Measurements from ENCODE around the gene MAPRE3. TPM values are rescaled to one million over a fixed set of nuclear protein-coding genes. Genes with fewer than 3 reads are reported as not detected.

MAPRE3 gene
- total and polyA plus RNA-seq, 2 donors (not counting 3 experiments of a cell fraction or from before 2014, with no cell fraction given), result 4.4 to 6.1 TPM

- H3K9me1 ChIP-seq (replicated peaks; ENCODE audit: control insufficient read depth, extremely low read depth, insufficient read depth, low read length), result no peaks in the 10 kb centered on the region
- no peaks in the 10 kb centered on the region for H3K79me2 ChIP-seq (ENCODE audit: control insufficient read depth, insufficient read depth, low read length)
- no TSS peak for BruUV-seq (replicated peaks)
- H3K9me3 ChIP-seq (replicated peaks; ENCODE audit: control insufficient read depth, insufficient read depth, low read length), result no peaks in the 10 kb centered on the region
- H3K4me2 ChIP-seq (ENCODE audit: insufficient read depth, low read length), result no peak overlapping the region
- H4K20me1 ChIP-seq (replicated peaks; ENCODE audit: control insufficient read depth, extremely low read depth, insufficient read depth, low read length), result no peaks in the 10 kb centered on the region
- dilution Hi-C loops (cut with MboI; ENCODE audit: extremely low pct_ligation_motif_present, low sequenced_read_pairs) (no loop called here), intact Hi-C loops (cut with micrococcal nuclease) (no loop called here)
- H3K9ac ChIP-seq (replicated peaks; ENCODE audit: extremely low read depth, insufficient read depth, low read length), result no peak overlapping the region
- no peaks in the 10 kb centered on the region for H3K4me1 ChIP-seq (ENCODE audit: control insufficient read depth, extremely low read depth, insufficient read depth, low read length)
- TF ChIP-seq MYC (IDR thresholded peaks at IDR 0.05; ENCODE audit: low read depth, low read length), result no peak
- no peak for TF ChIP-seq MAX (IDR thresholded peaks at IDR 0.05; ENCODE audit: insufficient read depth, insufficient read length)
- no peak for TF ChIP-seq CTCF (IDR thresholded peaks at IDR 0.05; ENCODE audit: extremely low read depth in 1 of 2, insufficient read depth in 1 of 2, low read depth in 1 of 2, low read length in 2 of 2)
- TF ChIP-seq POLR2A (IDR thresholded peaks at IDR 0.05; ENCODE audit: low read depth, low read length), result no peak
- no peak for TF ChIP-seq GATA2 (IDR thresholded peaks at IDR 0.05; ENCODE audit: insufficient read depth, insufficient read length, low read depth, low read length)
- no peak for TF ChIP-seq JUN (IDR thresholded peaks at IDR 0.05; ENCODE audit: borderline replicate concordance, insufficient read depth, insufficient read length, low read depth)
- no peak for TF ChIP-seq FOS (IDR thresholded peaks at IDR 0.05; ENCODE audit: borderline replicate concordance, insufficient read depth, low read length)
- no peak for TF ChIP-seq POLR2AphosphoS5 (IDR thresholded peaks at IDR 0.05; ENCODE audit: insufficient read depth, low read depth, low read length)
- no peak for TF ChIP-seq EZH2 (IDR thresholded peaks at IDR 0.05; ENCODE audit: borderline replicate concordance, low read depth, low read length, severe bottlenecking)
- H3K27ac ChIP-seq (ENCODE audit: insufficient read depth, low read depth, low read length), result no peak overlapping the region
- no peak for DNase-seq (ENCODE audit: low read depth, low spot score)
- CTCF ChIA-PET, result interaction anchor here (0.6 to 3.2 kb wide), 4 partner anchors 8 to 131 kb away, joined by 3 to 16 read pairs (median 5); no protein-coding TSS in a partner anchor
- FAIRE-seq, result no peak
- H3K4me3 ChIP-seq (replicated peaks in 1 of 3; ENCODE audit: insufficient read depth in 1 of 3, low read depth in 1 of 3, low read length in 3 of 3), result no peak overlapping the region
- no peaks in the 10 kb centered on the region for H3K36me3 ChIP-seq (ENCODE audit: control insufficient read depth in 2 of 2, extremely low read depth in 1 of 2, insufficient read depth in 2 of 2, low read length in 2 of 2)
- H2AFZ ChIP-seq (ENCODE audit: low read depth, low read length), result no peak overlapping the region
- H3K27me3 ChIP-seq (ENCODE audit: control insufficient read depth in 2 of 2, insufficient read depth in 2 of 2, low read length in 2 of 2), result peaks cover 6% of the 10 kb centered on the region in 2 experiments
- POLR2A ChIA-PET, result no interaction called here
Measured at GRCh38 chr2:26977012-26977411, 6.6 kb downstream of the MAPRE3 start.

All from endothelial cell of umbilical vein (primary cell).